Tibial nerve (tissue), 4 donors: ENCODE data around the gene RASAL1. TPM values are rescaled to one million over a fixed set of nuclear protein-coding genes. Genes with fewer than 3 reads are reported as not detected.

ENCODE experiments used
- DNase-seq, 2 donors: peaks; one replicate each; pipeline ENCODE4 v3.0.0-alpha.2; 2019; ENCODE audit warnings: low spot score in 2 of 2
- H3K27ac ChIP-seq, 4 donors: fragments of 200-600 bp; sonication (generic) in 3 of 4; one replicate each; pipeline ENCODE4 v1.5.1; 2017 to 2019; ENCODE audit warnings: mild to moderate bottlenecking in 1 of 4
- H3K27me3 ChIP-seq, 2 donors: fragments of 200-600 bp; sonication (generic) in 1 of 2; one replicate each; pipeline versions ENCODE4 v1.5.1 to v1.6.0; 2017 to 2019
- H3K36me3 ChIP-seq, 3 donors: fragments of 200-600 bp; sonication (generic); one replicate each; pipeline ENCODE4 v1.5.1; 2018 to 2019
- H3K4me1 ChIP-seq, 4 donors: fragments of 200-600 bp; sonication (generic) in 3 of 4; one replicate each; pipeline ENCODE4 v1.5.1; 2017 to 2019
- H3K4me3 ChIP-seq, 4 donors: fragments of 200-600 bp; sonication (generic) in 3 of 4; one replicate each; pipeline ENCODE4 v1.5.1; 2017 to 2019; ENCODE audit warnings: mild to moderate bottlenecking in 1 of 4, moderate library complexity in 1 of 4
- H3K9me3 ChIP-seq, 4 donors: fragments of 200-600 bp; sonication (generic) in 3 of 4; one replicate each; pipeline ENCODE4 v1.5.1; 2017 to 2019
- EP300 ChIP-seq, 2 donors: sonication (generic); formaldehyde crosslinking; IDR thresholded peaks; one replicate each; pipeline ENCODE4 v1.6.1; 2017; ENCODE audit warnings: antibody characterized with exemption in 2 of 2, mild to moderate bottlenecking in 1 of 2
- POLR2A ChIP-seq, 2 donors: fragments of 450-650 bp; IDR thresholded peaks; one replicate each; pipeline ENCODE4 v1.6.1; 2017; ENCODE audit warnings: antibody characterized with exemption in 2 of 2, mild to moderate bottlenecking in 2 of 2, moderate library complexity in 2 of 2
- WGBS, 2 donors: methylation state at CpG; one replicate each; pipeline ENCODE4 v1.1.5; 2018; 5-methylcytosine and 5-hydroxymethylcytosine counted together
- total RNA-seq, 4 donors: library from RNA; depleted of rRNA; stranded (reverse); fragments of >200 nt; gene quantifications; one replicate each; pipeline ENCODE4 v1.1.0, GENCODE V29; 2016
- TF ChIP-seq, protein P1 (sequence below), 5 experiments: fragments of 200-600 bp in 3 of 5; fragments of 450-650 bp in 2 of 5; sonication (generic) in 3 of 5; IDR thresholded peaks; one replicate each; pipeline ENCODE4 v1.5.1; 2016 to 2019; ENCODE audit warnings: antibody characterized with exemption in 5 of 5, mild to moderate bottlenecking in 3 of 5, moderate library complexity in 2 of 5

RASAL1 gene
- total RNA-seq, 4 donors from 2014 or later: 0.87 to 5.2 (median 3.3) TPM

DNA sequence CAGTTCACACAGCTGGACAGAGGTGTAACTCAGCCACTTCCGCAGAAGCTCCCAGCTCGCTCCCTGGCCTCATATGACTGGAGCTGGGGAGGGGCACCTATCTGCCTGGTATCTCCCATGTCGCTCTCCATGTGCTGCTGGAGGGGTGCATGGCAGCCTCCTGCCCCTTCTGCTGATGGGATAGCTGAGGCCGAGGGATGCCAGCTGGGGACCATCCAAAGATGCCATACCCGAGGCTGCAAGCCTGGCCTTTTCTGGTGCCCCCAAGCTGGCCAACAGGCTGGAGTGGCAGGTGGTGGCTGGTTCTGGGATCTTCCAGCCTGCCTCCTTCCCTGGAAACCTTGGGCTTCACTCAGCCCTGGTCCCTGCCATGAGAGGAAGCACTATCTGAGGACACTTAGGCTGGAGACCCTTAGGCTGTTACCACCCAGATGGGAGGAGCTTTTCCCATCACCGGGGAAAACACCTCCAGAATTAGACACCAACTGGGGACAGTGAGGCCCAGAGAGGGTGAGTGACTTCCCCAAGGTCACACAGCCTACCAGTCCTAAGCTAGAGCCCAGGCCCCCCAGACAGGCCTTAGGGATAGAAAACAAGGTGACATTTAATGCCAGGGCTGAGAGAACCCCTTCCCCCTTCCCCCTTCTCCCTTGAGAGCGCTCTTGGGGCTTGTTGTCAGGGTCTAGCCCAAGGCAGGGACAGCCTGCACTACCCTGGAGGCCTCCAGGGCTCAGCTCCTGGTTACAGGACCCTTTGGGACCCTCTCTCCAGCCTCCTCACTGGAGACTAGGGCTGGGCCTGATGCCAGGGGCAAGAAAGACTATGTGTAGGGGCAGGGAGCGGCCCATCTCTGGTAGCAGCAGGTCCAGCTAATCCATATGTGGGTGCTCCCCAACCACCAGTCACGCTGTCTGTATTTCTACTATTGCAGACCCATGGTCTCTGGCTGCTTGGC is 71.9 kb downstream of the RASAL1 start:
- H3K4me3 ChIP-seq: no peak overlapping the region
- no peaks in the 10 kb centered on the region for H3K36me3 ChIP-seq
- H3K27me3 ChIP-seq: peaks cover 0 to 20% of the 10 kb centered on the region in 2 donors
- no peak for DNase-seq
- H3K9me3 ChIP-seq: no peaks in the 10 kb centered on the region
- 68 to 77% methylated on average over 8 to 9 of the region's 9 CpGs for WGBS, 2 donors
- peaks cover 0 to 6% (median 0%) of the 10 kb centered on the region in 4 donors for H3K4me1 ChIP-seq
- no peak overlapping the region for H3K27ac ChIP-seq
- no peak for TF ChIP-seq EP300 (IDR thresholded peaks at IDR 0.05)
- TF ChIP-seq POLR2A (IDR thresholded peaks at IDR 0.05): no peak
- TF ChIP-seq, protein P1, sequence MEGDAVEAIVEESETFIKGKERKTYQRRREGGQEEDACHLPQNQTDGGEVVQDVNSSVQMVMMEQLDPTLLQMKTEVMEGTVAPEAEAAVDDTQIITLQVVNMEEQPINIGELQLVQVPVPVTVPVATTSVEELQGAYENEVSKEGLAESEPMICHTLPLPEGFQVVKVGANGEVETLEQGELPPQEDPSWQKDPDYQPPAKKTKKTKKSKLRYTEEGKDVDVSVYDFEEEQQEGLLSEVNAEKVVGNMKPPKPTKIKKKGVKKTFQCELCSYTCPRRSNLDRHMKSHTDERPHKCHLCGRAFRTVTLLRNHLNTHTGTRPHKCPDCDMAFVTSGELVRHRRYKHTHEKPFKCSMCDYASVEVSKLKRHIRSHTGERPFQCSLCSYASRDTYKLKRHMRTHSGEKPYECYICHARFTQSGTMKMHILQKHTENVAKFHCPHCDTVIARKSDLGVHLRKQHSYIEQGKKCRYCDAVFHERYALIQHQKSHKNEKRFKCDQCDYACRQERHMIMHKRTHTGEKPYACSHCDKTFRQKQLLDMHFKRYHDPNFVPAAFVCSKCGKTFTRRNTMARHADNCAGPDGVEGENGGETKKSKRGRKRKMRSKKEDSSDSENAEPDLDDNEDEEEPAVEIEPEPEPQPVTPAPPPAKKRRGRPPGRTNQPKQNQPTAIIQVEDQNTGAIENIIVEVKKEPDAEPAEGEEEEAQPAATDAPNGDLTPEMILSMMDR (IDR thresholded peaks at IDR 0.05): no peak

GRCh38 chr12:113062502-113063395 is 72.8 kb downstream of the RASAL1 start:
- H3K4me3 ChIP-seq: no peak overlapping the region
- no peak overlapping the region for H3K27ac ChIP-seq
- 41 to 62% methylated on average over 15 to 22 of the region's 23 CpGs for WGBS, 2 donors
- peaks cover 0 to 6% (median 0%) of the 10 kb centered on the region in 4 donors for H3K4me1 ChIP-seq
- no peaks in the 10 kb centered on the region for H3K36me3 ChIP-seq
- TF ChIP-seq EP300 (IDR thresholded peaks at IDR 0.05) (no peak), POLR2A (IDR thresholded peaks at IDR 0.05) (no peak)
- TF ChIP-seq, protein P1 (IDR thresholded peaks at IDR 0.05): no peak
- DNase-seq: no peak
- H3K27me3 ChIP-seq: peaks cover 0 to 29% of the 10 kb centered on the region in 2 donors
- no peaks in the 10 kb centered on the region for H3K9me3 ChIP-seq

- no peak for TF ChIP-seq EP300 (IDR thresholded peaks at IDR 0.05)
- TF ChIP-seq, protein P1 (IDR thresholded peaks at IDR 0.05): no peak
- TF ChIP-seq POLR2A (IDR thresholded peaks at IDR 0.05): no peak
- Histone ChIP-seq H3K9me3 (no peaks in the 10 kb centered on the region), H3K4me1 (peaks cover 0 to 22% (median 8%) of the 10 kb centered on the region in 4 donors), H3K36me3 (no peaks in the 10 kb centered on the region), H3K27ac (no peak overlapping the region), H3K27me3 (peaks cover 0 to 45% of the 10 kb centered on the region in 2 donors), H3K4me3 (no peak overlapping the region)
- DNase-seq: no peak
- WGBS, 2 donors: 55 to 61% methylated on average over 10 of the region's 10 CpGs
Measured at GRCh38 chr12:113061061-113061694, 74.4 kb downstream of the RASAL1 start.

DNA sequence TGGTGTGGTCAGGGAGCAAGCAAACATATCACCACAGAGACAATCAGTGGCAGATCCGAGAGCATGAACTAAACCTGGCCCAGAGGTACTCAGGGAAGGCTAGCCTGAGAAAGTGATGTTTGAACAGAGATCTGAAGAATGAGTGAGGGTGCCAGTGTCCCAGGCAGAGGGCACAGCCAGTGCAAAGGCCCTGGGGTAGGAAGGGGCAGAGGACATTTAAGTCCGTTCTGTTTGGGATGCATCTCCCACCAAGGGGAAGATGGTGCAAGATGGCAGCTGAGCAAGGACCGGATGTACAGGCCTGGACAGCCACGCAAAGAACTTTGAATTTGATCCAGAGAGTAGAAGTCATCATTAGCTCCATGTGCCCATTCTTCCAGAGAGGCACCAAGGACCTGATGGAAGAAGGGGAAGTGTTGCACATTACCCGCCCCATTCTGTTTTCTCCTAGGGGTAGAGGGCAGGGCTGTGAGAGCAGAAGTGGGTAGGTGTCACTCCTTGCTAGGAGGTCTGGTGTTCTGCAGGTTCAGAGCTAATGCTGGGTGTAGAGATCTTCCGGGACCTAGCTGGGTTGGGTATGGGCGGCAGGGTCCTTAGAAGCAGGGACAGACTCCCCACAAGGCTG is 75.1 kb downstream of the RASAL1 start:
- Histone ChIP-seq H3K9me3 (no peaks in the 10 kb centered on the region), H3K4me3 (no peak overlapping the region), H3K36me3 (no peaks in the 10 kb centered on the region), H3K27ac (no peak overlapping the region), H3K27me3 (peaks cover 0 to 52% of the 10 kb centered on the region in 2 donors), H3K4me1 (peaks cover 0 to 29% (median 8%) of the 10 kb centered on the region in 4 donors)
- 80 to 85% methylated on average over 7 of the region's 7 CpGs for WGBS, 2 donors
- DNase-seq: no peak
- TF ChIP-seq POLR2A (IDR thresholded peaks at IDR 0.05): no peak
- no peak for TF ChIP-seq EP300 (IDR thresholded peaks at IDR 0.05)
- TF ChIP-seq, protein P1 (IDR thresholded peaks at IDR 0.05): no peak
